Smooth muscle cell (in vitro differentiated cells): ENCODE data around the gene ERP29. TPM values are rescaled to one million over a fixed set of nuclear protein-coding genes. Genes with fewer than 3 reads are reported as not detected.
"Not testable (repeated sequence)": the region's sequence is repeated elsewhere in the genome, so short reads cannot be mapped to it uniquely, and the experiment has no call there.

Experiments used
- DNase-seq: peaks from one replicate; lab custom pipeline; 2025; ENCODE audit not compliant: unreplicated experiment; lab: John Stamatoyannopoulos, UW
- H2AFZ ChIP-seq: fragments of 200-600 bp; sonication (generic); 2 replicates; pipeline ENCODE4 v1.6.0; 2016; ENCODE audit warnings: antibody characterized with exemption, low read depth, mild to moderate bottlenecking
- H3F3A ChIP-seq: fragments of 200-600 bp; sonication (generic); 2 replicates; pipeline ENCODE4 v1.6.0; 2017; ENCODE audit warnings: antibody characterized with exemption, low read depth
- H3K27ac ChIP-seq: fragments of 200-600 bp; sonication (generic); 2 replicates; pipeline ENCODE4 v1.5.1; 2016; ENCODE audit warnings: low read depth, mild to moderate bottlenecking
- H3K27me3 ChIP-seq: fragments of 200-600 bp; sonication (generic); 2 replicates; pipeline ENCODE4 v1.6.1; 2016; ENCODE audit warnings: low read depth, mild to moderate bottlenecking
- H3K36me3 ChIP-seq: fragments of 200-600 bp; sonication (generic); 2 replicates; pipeline ENCODE4 v1.5.1; 2016; ENCODE audit warnings: low read depth
- H3K4me1 ChIP-seq: fragments of 200-600 bp; sonication (generic); 2 replicates; pipeline ENCODE4 v1.5.1; 2016; ENCODE audit warnings: low read depth
- H3K4me2 ChIP-seq: fragments of 200-600 bp; sonication (generic); 2 replicates; pipeline ENCODE4 v1.6.0; 2016; ENCODE audit warnings: mild to moderate bottlenecking
- H3K4me3 ChIP-seq: fragments of 200-600 bp; sonication (generic); 2 replicates; pipeline ENCODE4 v1.5.1; 2016; ENCODE audit warnings: mild to moderate bottlenecking
- H3K79me2 ChIP-seq: fragments of 200-600 bp; sonication (generic); 2 replicates; pipeline ENCODE4 v1.6.0; 2016; ENCODE audit warnings: low read depth, mild to moderate bottlenecking
- H3K9ac ChIP-seq: fragments of 200-600 bp; sonication (generic); 2 replicates; pipeline ENCODE4 v1.6.0; 2016; ENCODE audit warnings: low read depth
- H3K9me3 ChIP-seq: fragments of 200-600 bp; sonication (generic); replicated peaks from 2 replicates; pipeline ENCODE4 v1.5.1; 2016; ENCODE audit warnings: low read depth
- H4K20me1 ChIP-seq: fragments of 200-600 bp; sonication (generic); 2 replicates; pipeline ENCODE4 v1.6.0; 2016; ENCODE audit warnings: low read depth
- WGBS: methylation state at CpG from one replicate; pipeline ENCODE4 v1.1.7; 2016; ENCODE audit warnings: low lambda C conversion rate; 5-methylcytosine and 5-hydroxymethylcytosine counted together
- polyA plus RNA-seq: library from polyadenylated mRNA; unstranded; fragments of >200 nt; fragmentation: Nextera tagmentation; extraction: Ambion mirVana; gene quantifications from 2 replicates; pipeline ENCODE4 v1.2.1, GENCODE V29; 2016
- total RNA-seq: library from RNA; depleted of rRNA; stranded (reverse); fragments of >200 nt; gene quantifications from 2 replicates; pipeline ENCODE4 v1.2.3, GENCODE V29; 2014
- TF ChIP-seq, protein P1 (sequence below): fragments of 200-600 bp; sonication (generic); IDR thresholded peaks from 2 replicates; pipeline ENCODE4 v1.5.1; 2017; ENCODE audit warnings: borderline replicate concordance, mild to moderate bottlenecking, antibody characterized with exemption; ENCODE audit not compliant: insufficient read depth, poor library complexity, severe bottlenecking

The ERP29 gene
- total and polyA plus RNA-seq, 2 experiments from 2014 or later: 44.2 to 118 TPM

DNA sequence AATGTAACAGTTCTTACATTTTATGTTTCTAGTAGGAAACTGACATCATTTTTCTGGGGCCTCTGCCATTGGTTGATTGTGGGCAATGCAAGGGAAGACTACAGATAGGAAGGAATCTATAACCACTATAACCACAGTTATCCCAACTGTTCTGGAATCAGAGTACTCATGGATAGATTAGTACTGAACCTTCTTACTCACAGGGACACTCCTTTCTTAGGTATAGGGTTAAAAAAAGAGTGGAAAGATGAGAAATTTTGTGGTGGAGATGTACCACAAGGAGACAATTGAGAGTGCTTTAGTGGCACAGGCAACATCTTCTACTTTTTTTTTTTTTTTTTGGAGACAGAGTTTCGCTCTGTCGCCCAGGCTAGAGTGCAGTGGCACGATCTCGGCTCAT, 21.3 kb upstream of the ERP29 start:
- no peak overlapping the region for H3K4me3 ChIP-seq
- DNase-seq: no peak
- H3K79me2 ChIP-seq: no peaks in the 10 kb centered on the region
- H4K20me1 ChIP-seq: no peaks in the 10 kb centered on the region
- TF ChIP-seq, protein P1, sequence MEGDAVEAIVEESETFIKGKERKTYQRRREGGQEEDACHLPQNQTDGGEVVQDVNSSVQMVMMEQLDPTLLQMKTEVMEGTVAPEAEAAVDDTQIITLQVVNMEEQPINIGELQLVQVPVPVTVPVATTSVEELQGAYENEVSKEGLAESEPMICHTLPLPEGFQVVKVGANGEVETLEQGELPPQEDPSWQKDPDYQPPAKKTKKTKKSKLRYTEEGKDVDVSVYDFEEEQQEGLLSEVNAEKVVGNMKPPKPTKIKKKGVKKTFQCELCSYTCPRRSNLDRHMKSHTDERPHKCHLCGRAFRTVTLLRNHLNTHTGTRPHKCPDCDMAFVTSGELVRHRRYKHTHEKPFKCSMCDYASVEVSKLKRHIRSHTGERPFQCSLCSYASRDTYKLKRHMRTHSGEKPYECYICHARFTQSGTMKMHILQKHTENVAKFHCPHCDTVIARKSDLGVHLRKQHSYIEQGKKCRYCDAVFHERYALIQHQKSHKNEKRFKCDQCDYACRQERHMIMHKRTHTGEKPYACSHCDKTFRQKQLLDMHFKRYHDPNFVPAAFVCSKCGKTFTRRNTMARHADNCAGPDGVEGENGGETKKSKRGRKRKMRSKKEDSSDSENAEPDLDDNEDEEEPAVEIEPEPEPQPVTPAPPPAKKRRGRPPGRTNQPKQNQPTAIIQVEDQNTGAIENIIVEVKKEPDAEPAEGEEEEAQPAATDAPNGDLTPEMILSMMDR: no peak
- no peaks in the 10 kb centered on the region for H3K36me3 ChIP-seq
- no peak overlapping the region for H2AFZ ChIP-seq
- H3K4me1 ChIP-seq: no peaks in the 10 kb centered on the region
- no peaks in the 10 kb centered on the region for H3K27me3 ChIP-seq
- 100% methylated on average over 4 of the region's 4 CpGs for WGBS
- no peak overlapping the region for H3K4me2 ChIP-seq
- no peak overlapping the region for H3K27ac ChIP-seq
- no peak overlapping the region for H3K9ac ChIP-seq
- no peaks in the 10 kb centered on the region for H3K9me3 ChIP-seq
- no peaks in the 10 kb centered on the region for H3F3A ChIP-seq

DNA sequence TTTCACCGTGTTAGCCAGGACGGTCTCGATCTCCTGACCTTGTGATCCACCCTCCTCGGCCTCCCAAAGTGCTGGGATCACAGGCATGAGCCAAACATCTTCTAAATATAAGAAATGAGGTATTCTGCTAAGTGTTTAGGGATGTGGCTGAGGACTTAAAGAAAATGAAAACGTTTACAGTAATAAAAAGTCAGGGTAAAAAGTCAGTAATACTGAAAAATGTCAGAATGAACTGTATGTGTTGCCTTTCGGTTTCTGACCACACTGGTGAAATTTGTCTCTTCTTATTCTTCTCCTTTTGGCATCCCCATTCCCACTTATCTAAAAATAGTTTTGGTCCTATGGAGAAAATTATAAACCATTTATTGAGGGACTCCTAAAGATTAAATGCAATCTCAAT, 20.8 kb upstream of the ERP29 start:
- Histone ChIP-seq H3K36me3 (no peaks in the 10 kb centered on the region), H3K27ac (no peak overlapping the region), H3K79me2 (no peaks in the 10 kb centered on the region), H3K27me3 (no peaks in the 10 kb centered on the region), H2AFZ (no peak overlapping the region), H3K4me3 (no peak overlapping the region), H3K9me3 (no peaks in the 10 kb centered on the region), H4K20me1 (no peaks in the 10 kb centered on the region), H3K9ac (no peak overlapping the region), H3F3A (no peaks in the 10 kb centered on the region), H3K4me1 (no peaks in the 10 kb centered on the region), H3K4me2 (no peak overlapping the region)
- WGBS: 86% methylated on average over 6 of the region's 6 CpGs
- TF ChIP-seq, protein P1: no peak
- DNase-seq: no peak

DNA sequence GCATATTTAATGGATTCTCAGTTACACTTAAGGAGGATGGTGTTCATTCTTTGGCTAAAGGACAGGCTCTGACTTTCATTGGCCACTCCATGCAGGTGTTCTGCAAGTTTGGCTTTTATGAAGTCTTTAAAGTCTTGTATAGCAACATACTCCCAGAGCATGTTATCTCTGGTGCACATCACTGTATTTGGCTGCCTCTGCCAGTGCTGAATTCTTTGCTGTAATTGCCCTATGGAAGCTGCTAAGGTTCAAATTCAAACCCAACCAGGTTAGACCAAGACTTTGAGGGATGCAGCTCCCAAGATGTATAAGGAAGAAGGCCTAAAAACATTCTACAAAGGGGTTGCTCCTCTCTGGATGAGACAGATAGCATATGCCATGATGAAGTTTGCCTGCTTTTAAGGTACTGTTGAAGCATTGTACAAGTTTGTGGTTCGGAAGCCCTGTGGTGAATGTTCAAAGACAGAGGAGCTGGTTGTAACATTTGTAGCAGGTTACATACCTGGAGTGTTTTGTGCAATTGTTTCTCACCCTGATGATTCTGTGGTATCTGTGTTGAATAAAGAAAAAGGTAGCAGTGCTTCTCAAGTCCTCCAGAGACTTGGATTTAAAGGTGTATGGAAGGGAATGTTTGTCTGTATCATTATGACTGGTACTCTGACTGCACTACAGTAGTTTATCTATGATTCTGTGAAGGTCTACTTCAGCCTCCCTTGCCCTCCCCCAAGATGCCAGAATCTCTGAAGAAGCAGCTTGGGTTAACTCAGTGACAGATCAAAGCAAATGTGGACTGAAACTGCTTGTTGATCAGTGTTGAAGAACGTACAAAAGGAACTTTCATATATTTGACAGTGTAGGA, 19.7 kb upstream of the ERP29 start:
- H3K4me3 ChIP-seq: no peak overlapping the region
- 76% methylated on average over 2 of the region's 2 CpGs for WGBS

DNA sequence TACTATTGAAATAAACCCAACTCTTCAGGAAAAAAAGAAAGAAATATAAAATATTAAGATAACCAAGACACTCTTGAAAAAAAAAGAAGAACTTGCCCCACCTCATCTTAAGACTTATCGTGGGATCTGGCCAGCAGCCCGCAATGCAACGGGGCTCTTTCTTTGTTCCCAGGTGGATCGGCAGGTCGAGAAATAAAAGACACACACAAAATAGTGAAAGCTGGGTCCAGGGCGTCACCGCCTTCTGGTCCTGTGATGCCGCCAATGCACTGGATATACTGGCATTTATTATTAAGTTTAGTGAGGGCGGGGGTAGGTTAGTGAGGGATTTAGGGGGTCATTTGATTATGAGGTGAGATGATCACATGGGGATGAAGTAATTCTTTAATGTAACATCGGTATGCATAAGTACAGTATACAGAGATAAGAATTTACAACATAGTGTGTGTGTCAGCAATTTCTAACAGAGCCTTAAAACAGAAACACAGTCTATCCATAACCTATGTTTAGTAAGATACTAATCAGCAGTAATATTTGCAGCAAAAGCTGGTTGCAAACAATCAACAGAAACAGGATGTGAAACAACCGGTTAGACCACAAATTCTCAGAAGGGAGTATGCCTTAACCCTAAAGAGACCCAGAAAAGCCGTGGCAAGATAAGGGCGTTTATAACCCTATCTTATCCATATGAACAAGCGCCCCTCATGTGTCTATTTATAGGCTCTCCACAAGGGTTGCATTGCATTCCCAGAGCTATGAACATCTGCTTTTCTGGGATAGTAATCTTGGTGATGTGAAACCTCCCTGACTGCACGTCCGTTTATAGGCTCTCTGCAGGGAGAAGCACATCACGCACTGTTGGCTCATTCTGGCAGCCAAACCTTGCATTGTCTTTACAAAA, 18.8 kb upstream of the ERP29 start:
- H3K27me3 ChIP-seq, H3K4me1 ChIP-seq, H3K79me2 ChIP-seq, H3K4me3 ChIP-seq, H3K36me3 ChIP-seq, H3K9ac ChIP-seq, H3F3A ChIP-seq, H3K9me3 ChIP-seq, DNase-seq, H4K20me1 ChIP-seq, H3K27ac ChIP-seq, H2AFZ ChIP-seq: not testable (repeated sequence)
- WGBS: 53% methylated on average over 17 of the region's 17 CpGs
- H3K4me2 ChIP-seq: peak overlapping the region; percentile 29

More for the DNA sequence above, 19.7 kb upstream of the ERP29 start:
- Histone ChIP-seq H3K4me2 (peak overlapping the region; percentile 29), H2AFZ (no peak overlapping the region), H3F3A (no peaks in the 10 kb centered on the region), H3K27me3 (no peaks in the 10 kb centered on the region), H3K4me1 (no peaks in the 10 kb centered on the region), H3K27ac (no peak overlapping the region), H3K9ac (no peak overlapping the region), H4K20me1 (no peaks in the 10 kb centered on the region), H3K36me3 (no peaks in the 10 kb centered on the region), H3K79me2 (no peaks in the 10 kb centered on the region), H3K9me3 (no peaks in the 10 kb centered on the region)
- no peak for DNase-seq
- TF ChIP-seq, protein P1: no peak
